ENCODE results near the gene HGFAC. TPM values are rescaled to one million over a fixed set of nuclear protein-coding genes. Genes with fewer than 3 reads are reported as not detected.

Gene HGFAC
- polyA plus RNA-seq, 1 donor from 2014 or later, result 16.2 TPM

GRCh38 chr4:3408793-3409330 is 32.9 kb upstream of the HGFAC start:
- TF ChIP-seq EP300 (conservative IDR thresholded peaks at IDR 0.05; ENCODE audit: poor library complexity, severe bottlenecking), result no peak
- TF ChIP-seq POLR2AphosphoS5 (IDR thresholded peaks at IDR 0.05), result no peak
- TF ChIP-seq SMC3 (conservative IDR thresholded peaks at IDR 0.05; ENCODE audit: poor library complexity), result no peak
- no peak for TF ChIP-seq REST (IDR thresholded peaks at IDR 0.05; ENCODE audit: borderline replicate concordance)
- no peak for TF ChIP-seq MXI1 (conservative IDR thresholded peaks at IDR 0.05; ENCODE audit: poor library complexity, severe bottlenecking)
- no peak for TF ChIP-seq CTCF (IDR thresholded peaks at IDR 0.05; ENCODE audit: poor library complexity, severe bottlenecking)
- no peak for TF ChIP-seq EZH2 (IDR thresholded peaks at IDR 0.05; ENCODE audit: borderline replicate concordance, insufficient read depth, low read length, poor library complexity, severe bottlenecking)
- no peak for TF ChIP-seq TAF1 (IDR thresholded peaks at IDR 0.05; ENCODE audit: low read depth)
- TF ChIP-seq RAD21 (conservative IDR thresholded peaks at IDR 0.05), result no peak
- Histone ChIP-seq H3K27me3 (ENCODE audit: insufficient read depth, low read depth, low read length) (no peaks in the 10 kb centered on the region), H3K36me3 (ENCODE audit: insufficient read depth, low read length) (no peaks in the 10 kb centered on the region), H3K9ac (ENCODE audit: low read length) (peak overlapping the region; percentile 1), H3K4me3 (ENCODE audit: low read length) (peak overlapping the region; percentile 31), H3K4me2 (ENCODE audit: low read length) (peak overlapping the region; percentile 10), H3F3A (ENCODE audit: insufficient read depth, low read length, poor library complexity, severe bottlenecking) (no peaks in the 10 kb centered on the region), H3K9me3 (ENCODE audit: low read length) (no peaks in the 10 kb centered on the region), H3K27ac (ENCODE audit: low read length) (peak overlapping the region; percentile 67), H4K20me1 (ENCODE audit: insufficient read depth) (no peaks in the 10 kb centered on the region), H3K79me2 (replicated peaks; ENCODE audit: insufficient read depth, low read length) (no peaks in the 10 kb centered on the region), H2AFZ (ENCODE audit: low read depth, low read length) (no peak overlapping the region), H3K9me2 (ENCODE audit: insufficient read depth, low read length) (no peaks in the 10 kb centered on the region)

GRCh38 chr4:3409571-3410091 is 32.1 kb upstream of the HGFAC start:
- H3F3A ChIP-seq (ENCODE audit: insufficient read depth, low read length, poor library complexity, severe bottlenecking), result no peaks in the 10 kb centered on the region
- H3K36me3 ChIP-seq (ENCODE audit: insufficient read depth, low read length), result no peaks in the 10 kb centered on the region
- no peaks in the 10 kb centered on the region for H4K20me1 ChIP-seq (ENCODE audit: insufficient read depth)

More at GRCh38 chr4:3409571-3410091, 32.1 kb upstream of the HGFAC start:
- no peak overlapping the region for H2AFZ ChIP-seq (ENCODE audit: low read depth, low read length)
- no peak overlapping the region for H3K27ac ChIP-seq (ENCODE audit: low read length)
- no peaks in the 10 kb centered on the region for H3K9me3 ChIP-seq (ENCODE audit: low read length)
- TF ChIP-seq MXI1 (conservative IDR thresholded peaks at IDR 0.05; ENCODE audit: poor library complexity, severe bottlenecking), result no peak
- TF ChIP-seq EP300 (conservative IDR thresholded peaks at IDR 0.05; ENCODE audit: poor library complexity, severe bottlenecking), result no peak
- TF ChIP-seq EZH2 (IDR thresholded peaks at IDR 0.05; ENCODE audit: borderline replicate concordance, insufficient read depth, low read length, poor library complexity, severe bottlenecking), result no peak
- no peak for TF ChIP-seq TAF1 (IDR thresholded peaks at IDR 0.05; ENCODE audit: low read depth)
- TF ChIP-seq POLR2AphosphoS5 (IDR thresholded peaks at IDR 0.05), result no peak
- no peak for TF ChIP-seq REST (IDR thresholded peaks at IDR 0.05; ENCODE audit: borderline replicate concordance)
- no peak for TF ChIP-seq RAD21 (conservative IDR thresholded peaks at IDR 0.05)
- TF ChIP-seq SMC3 (conservative IDR thresholded peaks at IDR 0.05; ENCODE audit: poor library complexity), result no peak
- no peak for TF ChIP-seq CTCF (IDR thresholded peaks at IDR 0.05; ENCODE audit: poor library complexity, severe bottlenecking)
- H3K4me3 ChIP-seq (ENCODE audit: low read length), result no peak overlapping the region
- no peaks in the 10 kb centered on the region for H3K79me2 ChIP-seq (replicated peaks; ENCODE audit: insufficient read depth, low read length)
- no peaks in the 10 kb centered on the region for H3K9me2 ChIP-seq (ENCODE audit: insufficient read depth, low read length)
- H3K4me2 ChIP-seq (ENCODE audit: low read length), result no peak overlapping the region
- H3K9ac ChIP-seq (ENCODE audit: low read length), result peak overlapping the region; percentile 1
- H3K27me3 ChIP-seq (ENCODE audit: insufficient read depth, low read depth, low read length), result no peaks in the 10 kb centered on the region

Data from neural cell (in vitro differentiated cells).